Stimulated activated CD4-positive, alpha-beta T cell treated with anti-CD3 and anti-CD28 coated beads, Interleukin-12 subunit alpha, Interleukin-12 subunit beta, amount 100 ng/mL, for 24 hours (primary cell): ENCODE results near the gene SPATA9.

Experiments
- DNase-seq, 2 experiments: peaks; one replicate each; pipeline ENCODE4 v3.0.0-alpha.2; 2020; ENCODE audit warnings: low read depth in 2 of 2

Gene SPATA9

DNA sequence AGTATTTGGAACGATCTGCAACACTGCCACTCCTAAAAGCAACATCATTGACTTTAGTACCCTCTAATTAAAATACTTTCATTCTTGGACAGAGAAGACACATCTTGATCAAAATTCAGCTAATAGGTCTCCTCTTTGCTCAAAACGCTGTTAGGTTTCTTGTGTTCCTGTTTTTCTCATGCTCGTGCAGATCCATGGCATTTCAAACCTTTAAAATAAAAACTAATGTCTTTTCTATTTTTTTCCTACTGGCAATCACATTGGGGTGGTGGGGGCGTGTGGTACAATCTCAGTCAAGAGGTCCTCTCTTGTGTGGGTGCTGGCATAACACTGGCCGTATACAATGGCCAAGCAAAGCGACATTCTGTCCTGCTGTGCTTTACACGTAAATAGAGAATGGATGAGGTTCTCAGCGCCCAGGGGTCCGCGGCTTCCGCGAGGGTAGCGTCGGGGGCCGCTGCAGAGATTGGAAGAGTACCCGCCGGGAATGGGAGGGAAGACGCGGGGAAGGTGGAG, 63.2 kb downstream of the SPATA9 start:
- DNase-seq = no peak

DNA sequence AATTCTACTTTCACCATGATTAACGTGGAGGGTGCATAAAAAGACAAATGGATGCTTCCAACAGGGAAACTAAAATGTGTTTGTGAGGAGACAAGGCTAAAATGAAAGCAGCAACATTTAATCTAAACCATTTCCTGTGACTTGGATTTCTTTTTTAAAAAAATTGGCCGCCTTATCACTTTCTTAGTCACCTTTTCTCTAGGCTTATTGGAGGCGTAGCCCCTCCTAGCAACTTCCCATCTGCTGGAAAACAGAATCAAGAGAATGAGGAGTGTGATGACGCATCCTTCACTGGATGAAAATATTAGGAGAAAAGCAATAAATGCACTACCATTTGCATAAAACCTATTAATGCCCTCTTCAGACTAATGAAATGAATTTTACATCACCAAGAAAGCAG, 63.7 kb downstream of the SPATA9 start:
- DNase-seq = no peak

- no peak for DNase-seq
Observed at GRCh38 chr5:95617057-95617456, 65.7 kb downstream of the SPATA9 start.

- DNase-seq = no peak
Observed at GRCh38 chr5:95615164-95615467, 67.7 kb downstream of the SPATA9 start.

- DNase-seq = no peak
Observed at GRCh38 chr5:95613514-95613913, 69.3 kb downstream of the SPATA9 start.

- DNase-seq = no peak
Observed at GRCh38 chr5:95611396-95611795, 71.4 kb downstream of the SPATA9 start.

- DNase-seq = no peak
Observed at GRCh38 chr5:95610546-95610945, 72.2 kb downstream of the SPATA9 start.

DNA sequence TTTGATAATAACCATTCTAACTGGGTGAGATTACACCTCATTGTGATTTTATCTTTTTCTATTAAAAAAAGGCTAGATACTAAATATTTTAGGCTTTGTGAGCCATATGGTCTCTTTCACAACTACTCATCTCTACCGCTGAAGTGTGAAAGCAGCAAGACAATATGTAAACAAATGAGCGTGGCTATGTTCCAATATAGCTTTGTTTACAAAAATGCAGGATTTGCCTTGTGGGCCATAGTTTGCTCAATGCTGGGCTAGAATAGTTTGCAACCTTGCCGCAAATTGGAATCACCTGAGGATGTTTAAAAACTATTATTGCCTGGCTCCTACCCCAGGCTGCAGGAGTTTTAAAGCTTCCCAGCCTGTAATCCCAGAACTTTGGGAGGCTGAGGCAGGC, 73.1 kb downstream of the SPATA9 start:
- DNase-seq = no peak
